Effector memory CD4-positive, alpha-beta T cell (primary cell): ENCODE measurements around the gene MED13L.
"Not testable (repeated sequence)": the region's sequence is repeated elsewhere in the genome, so short reads cannot be mapped to it uniquely, and the experiment has no call there.

ENCODE experiments used
- DNase-seq, 3 donors: peaks; one replicate each; pipeline ENCODE4 v3.0.0-alpha.2; 2020
- H3K27ac ChIP-seq: 2 replicates; pipeline ENCODE4 v1.7.0; 2013; ENCODE audit warnings: mild to moderate bottlenecking, low read length, moderate library complexity; ENCODE audit not compliant: insufficient read depth, poor library complexity, severe bottlenecking
- H3K27me3 ChIP-seq: replicated peaks from 2 replicates; pipeline ENCODE4 v1.7.0; 2013; ENCODE audit warnings: mild to moderate bottlenecking, low read length; ENCODE audit not compliant: insufficient read depth, control insufficient read depth, poor library complexity, severe bottlenecking
- H3K36me3 ChIP-seq: 2 replicates; pipeline ENCODE4 v1.7.0; 2013; ENCODE audit warnings: mild to moderate bottlenecking, low read length, moderate library complexity; ENCODE audit not compliant: control insufficient read depth, insufficient read depth
- H3K4me1 ChIP-seq: 2 replicates; pipeline ENCODE4 v1.7.0; 2013; ENCODE audit warnings: low read length, mild to moderate bottlenecking; ENCODE audit not compliant: control insufficient read depth, insufficient read depth, poor library complexity, severe bottlenecking
- H3K4me3 ChIP-seq: 2 replicates; pipeline ENCODE4 v1.7.0; 2013; ENCODE audit warnings: low read length, low read depth, mild to moderate bottlenecking; ENCODE audit not compliant: insufficient read depth, poor library complexity, severe bottlenecking
- H3K9me3 ChIP-seq: 2 replicates; pipeline ENCODE4 v1.7.0; 2013; ENCODE audit warnings: mild to moderate bottlenecking, low read length, moderate library complexity; ENCODE audit not compliant: control insufficient read depth

The MED13L gene

GRCh38 chr12:116248930-116249329 lies 28.6 kb downstream of the MED13L start:
- H3K9me3 ChIP-seq: no peaks in the 10 kb centered on the region
- DNase-seq: no peak
- no peak overlapping the region for H3K4me3 ChIP-seq
- H3K36me3 ChIP-seq: no peaks in the 10 kb centered on the region
- no peak overlapping the region for H3K27ac ChIP-seq
- H3K27me3 ChIP-seq: no peaks in the 10 kb centered on the region
- H3K4me1 ChIP-seq: peaks cover 20% of the 10 kb centered on the region

- no peaks in the 10 kb centered on the region for H3K9me3 ChIP-seq
- no peaks in the 10 kb centered on the region for H3K36me3 ChIP-seq
- no peak overlapping the region for H3K27ac ChIP-seq
- peaks cover 20% of the 10 kb centered on the region for H3K4me1 ChIP-seq
- H3K4me3 ChIP-seq: no peak overlapping the region
- H3K27me3 ChIP-seq: no peaks in the 10 kb centered on the region
- no peak for DNase-seq
Measured at GRCh38 chr12:116248433-116248832, 29.1 kb downstream of the MED13L start.

GRCh38 chr12:116247377-116247776 lies 30.1 kb downstream of the MED13L start:
- H3K27me3 ChIP-seq: no peaks in the 10 kb centered on the region
- no peak for DNase-seq
- H3K27ac ChIP-seq: no peak overlapping the region
- peaks cover 20% of the 10 kb centered on the region for H3K4me1 ChIP-seq
- no peaks in the 10 kb centered on the region for H3K36me3 ChIP-seq
- no peak overlapping the region for H3K4me3 ChIP-seq
- H3K9me3 ChIP-seq: no peaks in the 10 kb centered on the region

- H3K4me1 ChIP-seq: peaks cover 20% of the 10 kb centered on the region
- H3K36me3 ChIP-seq: no peaks in the 10 kb centered on the region
- H3K27ac ChIP-seq: no peak overlapping the region
- no peaks in the 10 kb centered on the region for H3K9me3 ChIP-seq
- no peak for DNase-seq
- no peaks in the 10 kb centered on the region for H3K27me3 ChIP-seq
- no peak overlapping the region for H3K4me3 ChIP-seq
Measured at GRCh38 chr12:116246490-116247179, 30.9 kb downstream of the MED13L start.

GRCh38 chr12:116245189-116245588 lies 32.3 kb downstream of the MED13L start:
- no peaks in the 10 kb centered on the region for H3K9me3 ChIP-seq
- no peak for DNase-seq
- peaks cover 20% of the 10 kb centered on the region for H3K4me1 ChIP-seq
- no peak overlapping the region for H3K27ac ChIP-seq
- H3K36me3 ChIP-seq: no peaks in the 10 kb centered on the region
- no peak overlapping the region for H3K4me3 ChIP-seq
- no peaks in the 10 kb centered on the region for H3K27me3 ChIP-seq

GRCh38 chr12:116244474-116245090 lies 32.9 kb downstream of the MED13L start:
- Histone ChIP-seq H3K9me3 (no peaks in the 10 kb centered on the region), H3K4me3 (no peak overlapping the region), H3K27ac (no peak overlapping the region), H3K4me1 (peaks cover 20% of the 10 kb centered on the region), H3K36me3 (no peaks in the 10 kb centered on the region), H3K27me3 (no peaks in the 10 kb centered on the region)
- DNase-seq: no peak

- Histone ChIP-seq H3K27me3 (no peaks in the 10 kb centered on the region), H3K4me3 (no peak overlapping the region), H3K36me3 (no peaks in the 10 kb centered on the region), H3K27ac (no peak overlapping the region), H3K4me1 (peaks cover 20% of the 10 kb centered on the region), H3K9me3 (no peaks in the 10 kb centered on the region)
- DNase-seq: no peak
Measured at GRCh38 chr12:116244001-116244400, 33.5 kb downstream of the MED13L start.

GRCh38 chr12:116242740-116243139 lies 34.8 kb downstream of the MED13L start:
- H3K4me1 ChIP-seq: peaks cover 15% of the 10 kb centered on the region
- no peak overlapping the region for H3K27ac ChIP-seq
- no peak overlapping the region for H3K4me3 ChIP-seq
- H3K27me3 ChIP-seq: no peaks in the 10 kb centered on the region
- no peak for DNase-seq
- no peaks in the 10 kb centered on the region for H3K36me3 ChIP-seq
- no peaks in the 10 kb centered on the region for H3K9me3 ChIP-seq

- Histone ChIP-seq H3K27me3 (no peaks in the 10 kb centered on the region), H3K4me1 (peaks cover 14% of the 10 kb centered on the region), H3K9me3 (no peaks in the 10 kb centered on the region), H3K36me3 (no peaks in the 10 kb centered on the region), H3K27ac (no peak overlapping the region), H3K4me3 (no peak overlapping the region)
- no peak for DNase-seq
Measured at GRCh38 chr12:116241157-116241759, 36.2 kb downstream of the MED13L start.

GRCh38 chr12:116238570-116239119 lies 38.8 kb downstream of the MED13L start:
- H3K4me1 ChIP-seq, H3K36me3 ChIP-seq, H3K4me3 ChIP-seq, H3K27me3 ChIP-seq, H3K27ac ChIP-seq, DNase-seq, H3K9me3 ChIP-seq: not testable (repeated sequence)
